Ishikawa (cell line): Measurements from ENCODE around the gene SAMSN1.

Experiments used
- RAD21 ChIP-seq: IDR thresholded peaks from 2 replicates; pipeline ENCODE4 v1.6.1; 2012; ENCODE audit warnings: low read depth
- TCF12 ChIP-seq: IDR thresholded peaks from 2 replicates; pipeline ENCODE4 v1.6.1; 2012; ENCODE audit warnings: low read depth
- TF ChIP-seq, protein P1 (sequence below): IDR thresholded peaks from 2 replicates; pipeline ENCODE4 v1.6.1; 2012; ENCODE audit warnings: low read depth, mild to moderate bottlenecking

DNA sequence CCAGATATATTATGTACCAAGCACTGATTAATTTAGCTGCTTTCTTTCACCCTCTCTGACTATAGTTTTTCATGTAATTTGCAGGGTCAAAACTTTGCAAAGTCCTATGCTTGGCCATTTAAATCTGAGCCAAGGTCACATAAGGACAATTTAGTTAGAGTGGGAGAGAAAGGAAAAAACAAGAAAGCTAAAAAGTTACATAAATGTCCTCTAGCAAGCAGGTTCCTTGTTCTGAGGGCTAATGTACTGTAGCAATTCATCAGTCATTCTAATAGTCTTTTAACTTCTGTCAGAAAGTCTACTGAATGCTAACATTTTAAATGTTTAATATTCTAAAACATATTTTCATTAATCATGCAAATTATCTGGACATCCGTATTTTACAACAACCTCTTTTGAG is 68.3 kb downstream of the SAMSN1 start:
- TF ChIP-seq TCF12 = no peak
- TF ChIP-seq, protein P1, sequence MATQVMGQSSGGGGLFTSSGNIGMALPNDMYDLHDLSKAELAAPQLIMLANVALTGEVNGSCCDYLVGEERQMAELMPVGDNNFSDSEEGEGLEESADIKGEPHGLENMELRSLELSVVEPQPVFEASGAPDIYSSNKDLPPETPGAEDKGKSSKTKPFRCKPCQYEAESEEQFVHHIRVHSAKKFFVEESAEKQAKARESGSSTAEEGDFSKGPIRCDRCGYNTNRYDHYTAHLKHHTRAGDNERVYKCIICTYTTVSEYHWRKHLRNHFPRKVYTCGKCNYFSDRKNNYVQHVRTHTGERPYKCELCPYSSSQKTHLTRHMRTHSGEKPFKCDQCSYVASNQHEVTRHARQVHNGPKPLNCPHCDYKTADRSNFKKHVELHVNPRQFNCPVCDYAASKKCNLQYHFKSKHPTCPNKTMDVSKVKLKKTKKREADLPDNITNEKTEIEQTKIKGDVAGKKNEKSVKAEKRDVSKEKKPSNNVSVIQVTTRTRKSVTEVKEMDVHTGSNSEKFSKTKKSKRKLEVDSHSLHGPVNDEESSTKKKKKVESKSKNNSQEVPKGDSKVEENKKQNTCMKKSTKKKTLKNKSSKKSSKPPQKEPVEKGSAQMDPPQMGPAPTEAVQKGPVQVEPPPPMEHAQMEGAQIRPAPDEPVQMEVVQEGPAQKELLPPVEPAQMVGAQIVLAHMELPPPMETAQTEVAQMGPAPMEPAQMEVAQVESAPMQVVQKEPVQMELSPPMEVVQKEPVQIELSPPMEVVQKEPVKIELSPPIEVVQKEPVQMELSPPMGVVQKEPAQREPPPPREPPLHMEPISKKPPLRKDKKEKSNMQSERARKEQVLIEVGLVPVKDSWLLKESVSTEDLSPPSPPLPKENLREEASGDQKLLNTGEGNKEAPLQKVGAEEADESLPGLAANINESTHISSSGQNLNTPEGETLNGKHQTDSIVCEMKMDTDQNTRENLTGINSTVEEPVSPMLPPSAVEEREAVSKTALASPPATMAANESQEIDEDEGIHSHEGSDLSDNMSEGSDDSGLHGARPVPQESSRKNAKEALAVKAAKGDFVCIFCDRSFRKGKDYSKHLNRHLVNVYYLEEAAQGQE = no peak
- TF ChIP-seq RAD21 = no peak
